HEK293 (cell line): ENCODE results near the gene PYGO2.

Experiments used
- CTCF ChIA-PET: fragments of 350-600 bp; formaldehyde crosslinking; extraction: SDS; loops from one replicate; lab custom pipeline; 2021; ENCODE audit warnings: antibody characterized with exemption; lab: Yijun Ruan, JAX
- POLR2A ChIA-PET: fragments of 300-600 bp; formaldehyde crosslinking; extraction: SDS; loops from one replicate; lab custom pipeline; 2020; ENCODE audit warnings: antibody characterized with exemption, inconsistent platforms; lab: Yijun Ruan, JAX
- H3K27ac ChIP-seq: fragments of 200-500 bp; sonication (Bioruptor generic); 2 replicates; pipeline ENCODE4 v1.5.1; 2014; ENCODE audit warnings: low read depth, low read length, control low read depth, inconsistent platforms; ENCODE audit errors: extremely low read depth
- H3K36me3 ChIP-seq, 2 experiments: fragments of 200-500 bp in 1 of 2; sonication (Bioruptor generic) in 1 of 2; 1 replicate in 1 of 2; 2 replicates in 1 of 2; pipeline ENCODE4 v1.5.1; 2014 to 2017; ENCODE audit warnings: inconsistent platforms in 2 of 2, low read length in 2 of 2; ENCODE audit not compliant: control insufficient read depth in 2 of 2, insufficient read depth in 1 of 2
- H3K4me1 ChIP-seq: fragments of 200-500 bp; sonication (Bioruptor generic); 2 replicates; pipeline ENCODE4 v1.5.1; 2014; ENCODE audit warnings: mild to moderate bottlenecking, low read length, inconsistent platforms; ENCODE audit not compliant: control insufficient read depth, insufficient read depth
- H3K4me3 ChIP-seq: 2 replicates; pipeline ENCODE4 v1.5.1; 2011; ENCODE audit warnings: low read depth, mild to moderate bottlenecking, control low read depth, low read length, moderate library complexity
- H3K9me3 ChIP-seq: fragments of 200-500 bp; sonication (Bioruptor generic); 2 replicates; pipeline ENCODE4 v1.5.1; 2014; ENCODE audit warnings: low read depth, low read length, inconsistent platforms; ENCODE audit not compliant: control insufficient read depth, insufficient read depth
- CTCF ChIP-seq: fragments of 450-650 bp; formaldehyde crosslinking; IDR thresholded peaks from 2 replicates; pipeline ENCODE4 v1.5.1; 2016; ENCODE audit warnings: missing biosample characterization, missing genetic modification characterization
- GLI4 ChIP-seq: fragments of 450-650 bp; formaldehyde crosslinking; IDR thresholded peaks from 2 replicates; pipeline ENCODE4 v1.5.1; 2016; ENCODE audit warnings: missing biosample characterization, missing genetic modification characterization
- KLF8 ChIP-seq: fragments of 450-650 bp; formaldehyde crosslinking; IDR thresholded peaks from 2 replicates; pipeline ENCODE4 v1.5.1; 2016; ENCODE audit warnings: missing biosample characterization, missing genetic modification characterization
- OSR2 ChIP-seq: fragments of 450-650 bp; formaldehyde crosslinking; IDR thresholded peaks from 2 replicates; pipeline ENCODE4 v1.5.1; 2016; ENCODE audit warnings: missing biosample characterization, missing genetic modification characterization
- PRDM6 ChIP-seq: fragments of 450-650 bp; formaldehyde crosslinking; IDR thresholded peaks from 2 replicates; pipeline ENCODE4 v1.5.1; 2017; ENCODE audit warnings: missing biosample characterization, missing genetic modification characterization
- SCRT1 ChIP-seq: fragments of 450-650 bp; formaldehyde crosslinking; IDR thresholded peaks from 2 replicates; pipeline ENCODE4 v1.5.1; 2016; ENCODE audit warnings: missing biosample characterization, missing genetic modification characterization, borderline replicate concordance
- SCRT2 ChIP-seq: fragments of 450-650 bp; formaldehyde crosslinking; IDR thresholded peaks from 2 replicates; pipeline ENCODE4 v1.5.1; 2016; ENCODE audit warnings: missing biosample characterization, missing genetic modification characterization
- YY2 ChIP-seq: fragments of 450-650 bp; formaldehyde crosslinking; IDR thresholded peaks from 2 replicates; pipeline ENCODE4 v1.5.1; 2016; ENCODE audit warnings: missing biosample characterization, missing genetic modification characterization
- ZBTB17 ChIP-seq: fragments of 450-650 bp; formaldehyde crosslinking; IDR thresholded peaks from 2 replicates; pipeline ENCODE4 v1.5.1; 2016; ENCODE audit warnings: missing biosample characterization, missing genetic modification characterization
- ZBTB20 ChIP-seq: fragments of 450-650 bp; formaldehyde crosslinking; IDR thresholded peaks from 2 replicates; pipeline ENCODE4 v1.5.1; 2016; ENCODE audit warnings: missing biosample characterization, missing genetic modification characterization
- ZBTB21 ChIP-seq: fragments of 450-650 bp; formaldehyde crosslinking; IDR thresholded peaks from 2 replicates; pipeline ENCODE4 v1.5.1; 2017; ENCODE audit warnings: missing biosample characterization, missing genetic modification characterization
- ZFHX2 ChIP-seq: fragments of 450-650 bp; formaldehyde crosslinking; conservative IDR thresholded peaks from 2 replicates; pipeline ENCODE4 v1.5.1; 2016; ENCODE audit warnings: missing biosample characterization, missing genetic modification characterization
- ZNF10 ChIP-seq: fragments of 450-650 bp; formaldehyde crosslinking; IDR thresholded peaks from 2 replicates; pipeline ENCODE4 v1.5.1; 2017; ENCODE audit warnings: missing biosample characterization, missing genetic modification characterization
- ZNF24 ChIP-seq: fragments of 450-650 bp; formaldehyde crosslinking; IDR thresholded peaks from 2 replicates; pipeline ENCODE4 v1.5.1; 2016; ENCODE audit warnings: missing biosample characterization, missing genetic modification characterization
- ZNF292 ChIP-seq: fragments of 450-650 bp; formaldehyde crosslinking; IDR thresholded peaks from 2 replicates; pipeline ENCODE4 v1.5.1; 2016; ENCODE audit warnings: low read depth, missing biosample characterization, missing genetic modification characterization, borderline replicate concordance
- ZNF366 ChIP-seq: fragments of 450-650 bp; formaldehyde crosslinking; conservative IDR thresholded peaks from 2 replicates; pipeline ENCODE4 v1.5.1; 2016; ENCODE audit warnings: missing biosample characterization, missing genetic modification characterization
- ZNF398 ChIP-seq: fragments of 450-650 bp; formaldehyde crosslinking; IDR thresholded peaks from 2 replicates; pipeline ENCODE4 v1.5.1; 2017; ENCODE audit warnings: missing biosample characterization, missing genetic modification characterization
- ZNF48 ChIP-seq: fragments of 450-650 bp; formaldehyde crosslinking; IDR thresholded peaks from 2 replicates; pipeline ENCODE4 v1.5.1; 2016; ENCODE audit warnings: missing biosample characterization, missing genetic modification characterization
- ZNF555 ChIP-seq: fragments of 450-650 bp; formaldehyde crosslinking; conservative IDR thresholded peaks from 2 replicates; pipeline ENCODE4 v1.5.1; 2017; ENCODE audit warnings: missing biosample characterization, mild to moderate bottlenecking, missing genetic modification characterization, inconsistent platforms
- ZNF623 ChIP-seq: fragments of 450-650 bp; formaldehyde crosslinking; IDR thresholded peaks from 2 replicates; pipeline ENCODE4 v1.5.1; 2016; ENCODE audit warnings: missing biosample characterization, missing genetic modification characterization
- ZNF629 ChIP-seq: fragments of 450-650 bp; formaldehyde crosslinking; IDR thresholded peaks from 2 replicates; pipeline ENCODE4 v1.5.1; 2017; ENCODE audit warnings: missing biosample characterization, missing genetic modification characterization
- ZNF664 ChIP-seq: fragments of 450-650 bp; formaldehyde crosslinking; IDR thresholded peaks from 2 replicates; pipeline ENCODE4 v1.5.1; 2016; ENCODE audit warnings: missing biosample characterization, missing genetic modification characterization
- ZNF76 ChIP-seq: fragments of 450-650 bp; formaldehyde crosslinking; IDR thresholded peaks from 2 replicates; pipeline ENCODE4; 2016; ENCODE audit warnings: low read depth, missing biosample characterization, missing genetic modification characterization, borderline replicate concordance
- ZNF776 ChIP-seq: fragments of 450-650 bp; formaldehyde crosslinking; IDR thresholded peaks from 2 replicates; pipeline ENCODE4 v1.5.0; 2017; ENCODE audit warnings: missing biosample characterization, missing genetic modification characterization, borderline replicate concordance
- TF ChIP-seq, protein P1 (sequence below): fragments of 450-650 bp; formaldehyde crosslinking; IDR thresholded peaks from 2 replicates; pipeline ENCODE4 v1.5.1; 2016; ENCODE audit warnings: missing biosample characterization, missing genetic modification characterization

Gene PYGO2

GRCh38 chr1:154955718-154956543 lies 5.7 kb downstream of the PYGO2 start, which contains the start of gene PBXIP1 (continued):
- TF ChIP-seq GLI4 (tag by site-specific recombination): no peak
- peak; percentile 98 for TF ChIP-seq ZNF664 (tag by site-specific recombination)
- peak; percentile 92; the same call in 1 of the 2 replicates for TF ChIP-seq ZBTB17 (tag by site-specific recombination)
- peak; percentile 100 for TF ChIP-seq SCRT2 (tag by site-specific recombination)
- 0 out of 2 replicates have a peak, but pooled peaks have one; percentile 16 for TF ChIP-seq KLF8 (tag by site-specific recombination)
- TF ChIP-seq ZNF292 (tag by site-specific recombination): no peak
- TF ChIP-seq ZNF555 (tag by site-specific recombination): no peak
- TF ChIP-seq PRDM6 (tag by site-specific recombination): no peak
- TF ChIP-seq OSR2: no peak
- TF ChIP-seq ZNF76 (tag by site-specific recombination): 0 out of 2 replicates have a peak, but pooled peaks have one; percentile 24
- TF ChIP-seq ZNF48 (tag by site-specific recombination): no peak
- TF ChIP-seq ZNF629 (tag by site-specific recombination): no peak
- TF ChIP-seq ZNF366 (tag by site-specific recombination): peak; percentile 82
- no peak for TF ChIP-seq ZNF24 (tag by site-specific recombination)
- no peak for TF ChIP-seq ZNF623 (tag by site-specific recombination)
- no peak for TF ChIP-seq ZNF10 (tag by site-specific recombination)
- TF ChIP-seq CTCF: peak; percentile 20; the same call in 1 of the 2 replicates
- TF ChIP-seq ZBTB20 (tag by site-specific recombination): peak; percentile 67
- no peak for TF ChIP-seq ZBTB21
- TF ChIP-seq ZNF776: no peak

GRCh38 chr1:154955039-154955717 lies 6.4 kb downstream of the PYGO2 start:
- 0 out of 2 replicates have a peak, but pooled peaks have one; percentile 21 for TF ChIP-seq ZFHX2 (tag by site-specific recombination)
- peak; percentile 98 for TF ChIP-seq SCRT2 (tag by site-specific recombination)
- TF ChIP-seq YY2: peak; percentile 54; the same call in 1 of the 2 replicates
- 0 out of 2 replicates have a peak, but pooled peaks have one; percentile 51 for TF ChIP-seq ZNF398 (tag by site-specific recombination)
- TF ChIP-seq, protein P1, sequence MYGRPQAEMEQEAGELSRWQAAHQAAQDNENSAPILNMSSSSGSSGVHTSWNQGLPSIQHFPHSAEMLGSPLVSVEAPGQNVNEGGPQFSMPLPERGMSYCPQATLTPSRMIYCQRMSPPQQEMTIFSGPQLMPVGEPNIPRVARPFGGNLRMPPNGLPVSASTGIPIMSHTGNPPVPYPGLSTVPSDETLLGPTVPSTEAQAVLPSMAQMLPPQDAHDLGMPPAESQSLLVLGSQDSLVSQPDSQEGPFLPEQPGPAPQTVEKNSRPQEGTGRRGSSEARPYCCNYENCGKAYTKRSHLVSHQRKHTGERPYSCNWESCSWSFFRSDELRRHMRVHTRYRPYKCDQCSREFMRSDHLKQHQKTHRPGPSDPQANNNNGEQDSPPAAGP (tag by site-specific recombination): no peak
- TF ChIP-seq ZNF366 (tag by site-specific recombination): peak; percentile 40
- TF ChIP-seq ZNF48 (tag by site-specific recombination): no peak
- TF ChIP-seq SCRT1 (tag by site-specific recombination): peak; percentile 73; the same call in 1 of the 2 replicates
- ChIA-PET CTCF (interaction anchor here (0.7 to 3.0 kb wide), 12 partner anchors 15 to 130 kb away, joined by 3 to 10 read pairs (median 6); partner anchors contain the start of genes ADAM15, FLAD1 and PMVK), POLR2A (interaction anchor here (0.7 to 3.9 kb wide), 11 partner anchors 11 to 396 kb away, joined by 3 to 41 read pairs (median 5); partner anchors contain the start of genes ADAM15, FLAD1, LENEP and PMVK)
- Histone ChIP-seq H3K4me1 (peaks cover 2% of the 10 kb centered on the region; the same call in 1 of the 2 replicates), H3K36me3 (peaks cover 3 to 30% of the 10 kb centered on the region in 2 experiments), H3K9me3 (no peaks in the 10 kb centered on the region), H3K4me3 (peak overlapping the region; percentile 59), H3K27ac (no peak overlapping the region)
